IMR-90 (cell line): Measurements from ENCODE around the gene MAPKAP1. TPM values are rescaled to one million over a fixed set of nuclear protein-coding genes. Genes with fewer than 3 reads are reported as not detected.

ENCODE experiments used
- ATAC-seq: fragments of 200-7000 bp; cut with Tn5 transposase; 2 replicates; pipeline ENCODE4 v1.9.1; 2020; ENCODE audit warnings: low read depth, mild to moderate bottlenecking, moderate library complexity
- BruUV-seq: library from RNA; stranded (reverse); fragments of 400-500 nt; replicated peaks from 2 replicates; lab custom pipeline; 2021; lab: Mats Ljungman, UMichigan
- CTCF ChIA-PET: fragments of 300-600 bp; formaldehyde crosslinking; extraction: SDS; loops from one replicate; lab custom pipeline; 2021; ENCODE audit warnings: antibody characterized with exemption; lab: Yijun Ruan, JAX
- POLR2A ChIA-PET: fragments of 300-600 bp; sonication (Branson Sonifier 250); formaldehyde crosslinking; loops from one replicate; lab custom pipeline; 2022; ENCODE audit warnings: antibody characterized with exemption; ENCODE audit not compliant: unreplicated experiment; lab: Charles Lee
- DNase-seq: peaks from one replicate; pipeline ENCODE4 v3.0.0; 2013
- H2AFZ ChIP-seq: replicated peaks from 2 replicates; pipeline ENCODE3; 2013; ENCODE audit warnings: low read length, mild to moderate bottlenecking; ENCODE audit not compliant: poor library complexity
- H2AK5ac ChIP-seq: 2 replicates; pipeline ENCODE4 v1.6.1; 2013; ENCODE audit warnings: low read depth, low read length, inconsistent platforms
- H2AK9ac ChIP-seq: replicated peaks from 2 replicates; pipeline ENCODE3; 2013; ENCODE audit warnings: mild to moderate bottlenecking, low read depth, low read length, moderate library complexity; ENCODE audit not compliant: poor library complexity
- H2BK120ac ChIP-seq: 2 replicates; pipeline ENCODE4 v1.6.1; 2013; ENCODE audit warnings: low read depth, low read length, inconsistent platforms
- H2BK15ac ChIP-seq: 3 replicates; pipeline ENCODE4 v1.6.1; 2013; ENCODE audit warnings: low read depth, low read length, inconsistent platforms
- H2BK20ac ChIP-seq: 2 replicates; pipeline ENCODE4 v1.6.1; 2013; ENCODE audit warnings: low read depth, mild to moderate bottlenecking, inconsistent platforms, low read length, moderate library complexity
- H2BK5ac ChIP-seq: 2 replicates; pipeline ENCODE4 v1.6.1; 2013; ENCODE audit warnings: mild to moderate bottlenecking, low read depth, low read length, inconsistent platforms; ENCODE audit not compliant: poor library complexity, severe bottlenecking
- H3K14ac ChIP-seq: replicated peaks from 2 replicates; pipeline ENCODE4 v1.6.1; 2013; ENCODE audit warnings: low read depth, low read length, inconsistent platforms
- H3K18ac ChIP-seq: 2 replicates; pipeline ENCODE4 v1.6.1; 2013; ENCODE audit warnings: low read depth, low read length, control low read depth
- H3K23ac ChIP-seq: 2 replicates; pipeline ENCODE4 v1.6.1; 2013; ENCODE audit warnings: low read depth, low read length, inconsistent platforms
- H3K27ac ChIP-seq: 2 replicates; pipeline ENCODE4 v1.5.1; 2013; ENCODE audit warnings: mild to moderate bottlenecking, control low read depth, low read length; ENCODE audit not compliant: insufficient read depth
- H3K27me3 ChIP-seq: 2 replicates; pipeline ENCODE4 v1.6.1; 2013; ENCODE audit warnings: low read length; ENCODE audit not compliant: control insufficient read depth, insufficient read depth
- H3K36me3 ChIP-seq: 2 replicates; pipeline ENCODE4 v1.6.1; 2013; ENCODE audit warnings: low read length, mixed read lengths; ENCODE audit not compliant: control insufficient read depth, insufficient read depth
- H3K4ac ChIP-seq: 2 replicates; pipeline ENCODE4 v1.6.1; 2013; ENCODE audit warnings: low read depth, low read length, inconsistent platforms
- H3K4me1 ChIP-seq: 2 replicates; pipeline ENCODE4 v1.6.1; 2013; ENCODE audit warnings: low read length, mixed read lengths; ENCODE audit not compliant: control insufficient read depth, insufficient read depth
- H3K4me2 ChIP-seq: 2 replicates; pipeline ENCODE4 v1.6.1; 2013; ENCODE audit warnings: low read depth, mild to moderate bottlenecking, control low read depth, low read length, moderate library complexity
- H3K4me3 ChIP-seq: 2 replicates; pipeline ENCODE4 v1.5.1; 2013; ENCODE audit warnings: low read depth, mild to moderate bottlenecking, control low read depth, low read length, moderate library complexity; ENCODE audit not compliant: insufficient read depth
- H3K56ac ChIP-seq: 2 replicates; pipeline ENCODE4 v1.6.1; 2013; ENCODE audit warnings: low read length, inconsistent platforms; ENCODE audit not compliant: insufficient read depth; ENCODE audit errors: extremely low read depth
- H3K79me1 ChIP-seq, 2 experiments: 2 replicates each; pipeline ENCODE4 v1.6.1; 2013; ENCODE audit warnings: low read length in 2 of 2, inconsistent platforms in 1 of 2, low read depth in 1 of 2
- H3K9ac ChIP-seq: 2 replicates; pipeline ENCODE4 v1.6.1; 2013; ENCODE audit warnings: low read depth, low read length, control low read depth
- H3K9me1 ChIP-seq: 2 replicates; pipeline ENCODE4 v1.6.1; 2013; ENCODE audit warnings: low read length, inconsistent platforms; ENCODE audit not compliant: insufficient read depth
- H3K9me3 ChIP-seq: 2 replicates; pipeline ENCODE4 v1.6.1; 2013; ENCODE audit warnings: low read length; ENCODE audit not compliant: control insufficient read depth, insufficient read depth
- H4K20me1 ChIP-seq: 2 replicates; pipeline ENCODE4 v1.6.1; 2013; ENCODE audit warnings: low read length, inconsistent platforms; ENCODE audit not compliant: insufficient read depth
- H4K5ac ChIP-seq: 2 replicates; pipeline ENCODE4 v1.6.1; 2013; ENCODE audit warnings: mild to moderate bottlenecking, low read depth, low read length, control low read depth
- H4K8ac ChIP-seq, 2 experiments: 2 replicates each; pipeline ENCODE4 v1.6.1; 2013; ENCODE audit warnings: low read depth in 2 of 2, low read length in 2 of 2, control low read depth in 1 of 2, inconsistent platforms in 1 of 2
- H4K91ac ChIP-seq: 2 replicates; pipeline ENCODE4 v1.6.1; 2013; ENCODE audit warnings: low read depth, low read length, inconsistent platforms; ENCODE audit not compliant: insufficient read depth
- RAD21 ChIP-seq: IDR thresholded peaks from 2 replicates; pipeline ENCODE4 v1.6.1; 2012; ENCODE audit warnings: low read length, improper control_type of control experiment
- WGBS, 2 experiments: methylation state at CpG; one replicate each; pipeline versions ENCODE4 v1.1.5 to v1.1.7; 2013; ENCODE audit warnings: missing lambda C conversion rate in 2 of 2; ENCODE audit not compliant: insufficient read length in 1 of 2; ENCODE audit errors: extremely low coverage in 2 of 2; 5-methylcytosine and 5-hydroxymethylcytosine counted together
- dilution Hi-C: fragments of 300-500 bp; cut with HindIII; formaldehyde crosslinking; loops from one replicate; pipeline ENCODE4 v1.14.3; 2018; ENCODE audit warnings: low sequenced_read_pairs; ENCODE audit not compliant: unreplicated experiment
- in situ Hi-C: fragments of 300-500 bp; cut with MboI; formaldehyde crosslinking; loops from 3 replicates; pipeline ENCODE4 v1.14.3; 2019; ENCODE audit warnings: low sequenced_read_pairs, inconsistent platforms, mixed read lengths
- intact Hi-C: fragments of 100-400 bp; cut with micrococcal nuclease; formaldehyde crosslinking; loops from 2 replicates; pipeline ENCODE4 v1.10.0; 2022
- polyA plus RNA-seq, 3 experiments: library from polyadenylated mRNA; depleted of rRNA; stranded (reverse); fragments of >200 nt; gene quantifications; 2 replicates each; pipeline ENCODE4 v1.2.3, GENCODE V29; 2012; ENCODE audit warnings: low replicate concordance in 1 of 3
- total RNA-seq: library from RNA; depleted of rRNA; stranded (reverse); fragments of >200 nt; gene quantifications from 2 replicates; pipeline ENCODE4 v1.2.3, GENCODE V29; 2012

The MAPKAP1 gene
- total and polyA plus RNA-seq, 2 of the 4 experiments (the other 2 are of a cell fraction): 87.2 to 158 TPM

- no peak overlapping the region for H3K9ac ChIP-seq
- no peak overlapping the region; the same call in 1 of the 2 replicates for H3K23ac ChIP-seq
- H3K27me3 ChIP-seq: no peaks in the 10 kb centered on the region
- no peak overlapping the region for H2BK20ac ChIP-seq
- CTCF ChIA-PET: no interaction called here
- H4K8ac ChIP-seq: peak overlapping the region in 1 of 2 experiments; percentile 6; a peak in 2 of 4 replicates
- 0 out of 2 replicates have a peak, but pooled peaks cover 2% of the 10 kb centered on the region for H3K36me3 ChIP-seq
- in situ Hi-C loops: no loop called here
- no peak overlapping the region for H4K91ac ChIP-seq
- no peak overlapping the region for H3K4me2 ChIP-seq
- peaks cover 4% of the 10 kb centered on the region; the same call in 1 of the 2 replicates for H4K20me1 ChIP-seq
- H4K5ac ChIP-seq: peak overlapping the region; percentile 70; the same call in 1 of the 2 replicates
- H3K9me1 ChIP-seq: peaks cover 9% of the 10 kb centered on the region
- peak overlapping the region; percentile 42; the same call in 1 of the 2 replicates for H3K18ac ChIP-seq
- H2AK5ac ChIP-seq: no peak overlapping the region
- H3K4me1 ChIP-seq: peaks cover 10% of the 10 kb centered on the region; the same call in 1 of the 2 replicates
- no peak overlapping the region for H2BK5ac ChIP-seq
- 0 out of 2 replicates have a peak overlapping the region, but pooled peaks have one; percentile 10 for H3K4ac ChIP-seq
- POLR2A ChIA-PET: no interaction called here
- H3K27ac ChIP-seq: no peak overlapping the region
- dilution Hi-C loops: no loop called here
- DNase-seq (no peak), ATAC-seq (no peak)
- no TSS peak for BruUV-seq
- intact Hi-C loops: no loop called here
- H2BK15ac ChIP-seq: peak overlapping the region; percentile 18; the same call in 1 of the 3 replicates
- H3K79me1 ChIP-seq: peaks cover 10 to 18% of the 10 kb centered on the region in 2 experiments
- no peak overlapping the region for H3K56ac ChIP-seq
- no peaks in the 10 kb centered on the region for H3K9me3 ChIP-seq
- TF ChIP-seq RAD21: no peak
- no peak overlapping the region for H3K4me3 ChIP-seq
- 54% methylated on average over 7 of the region's 14 CpGs; no CpG with 5 or more reads in 1 of the 2 experiments for WGBS, 2 experiments
- no peak overlapping the region for H2AK9ac ChIP-seq
- H3K14ac ChIP-seq: peak overlapping the region; percentile 11; the same call in 1 of the 2 replicates
- H2AFZ ChIP-seq: no peak overlapping the region
- no peak overlapping the region; the same call in 1 of the 2 replicates for H2BK120ac ChIP-seq
Observed at GRCh38 chr9:125505988-125506438, 201.0 kb downstream of the MAPKAP1 start.
